Smooth muscle cell (in vitro differentiated cells): Measurements from ENCODE around the gene DNMT3A. TPM values are rescaled to one million over a fixed set of nuclear protein-coding genes. Genes with fewer than 3 reads are reported as not detected.

Source experiments
- DNase-seq: peaks from one replicate; lab custom pipeline; 2025; ENCODE audit not compliant: unreplicated experiment; lab: John Stamatoyannopoulos, UW
- H2AFZ ChIP-seq: fragments of 200-600 bp; sonication (generic); 2 replicates; pipeline ENCODE4 v1.6.0; 2016; ENCODE audit warnings: antibody characterized with exemption, low read depth, mild to moderate bottlenecking
- H3F3A ChIP-seq: fragments of 200-600 bp; sonication (generic); 2 replicates; pipeline ENCODE4 v1.6.0; 2017; ENCODE audit warnings: antibody characterized with exemption, low read depth
- H3K27ac ChIP-seq: fragments of 200-600 bp; sonication (generic); 2 replicates; pipeline ENCODE4 v1.5.1; 2016; ENCODE audit warnings: low read depth, mild to moderate bottlenecking
- H3K27me3 ChIP-seq: fragments of 200-600 bp; sonication (generic); 2 replicates; pipeline ENCODE4 v1.6.1; 2016; ENCODE audit warnings: low read depth, mild to moderate bottlenecking
- H3K36me3 ChIP-seq: fragments of 200-600 bp; sonication (generic); 2 replicates; pipeline ENCODE4 v1.5.1; 2016; ENCODE audit warnings: low read depth
- H3K4me1 ChIP-seq: fragments of 200-600 bp; sonication (generic); 2 replicates; pipeline ENCODE4 v1.5.1; 2016; ENCODE audit warnings: low read depth
- H3K4me2 ChIP-seq: fragments of 200-600 bp; sonication (generic); 2 replicates; pipeline ENCODE4 v1.6.0; 2016; ENCODE audit warnings: mild to moderate bottlenecking
- H3K4me3 ChIP-seq: fragments of 200-600 bp; sonication (generic); 2 replicates; pipeline ENCODE4 v1.5.1; 2016; ENCODE audit warnings: mild to moderate bottlenecking
- H3K79me2 ChIP-seq: fragments of 200-600 bp; sonication (generic); 2 replicates; pipeline ENCODE4 v1.6.0; 2016; ENCODE audit warnings: low read depth, mild to moderate bottlenecking
- H3K9ac ChIP-seq: fragments of 200-600 bp; sonication (generic); 2 replicates; pipeline ENCODE4 v1.6.0; 2016; ENCODE audit warnings: low read depth
- H3K9me3 ChIP-seq: fragments of 200-600 bp; sonication (generic); replicated peaks from 2 replicates; pipeline ENCODE4 v1.5.1; 2016; ENCODE audit warnings: low read depth
- H4K20me1 ChIP-seq: fragments of 200-600 bp; sonication (generic); 2 replicates; pipeline ENCODE4 v1.6.0; 2016; ENCODE audit warnings: low read depth
- WGBS: methylation state at CpG from one replicate; pipeline ENCODE4 v1.1.7; 2016; ENCODE audit warnings: low lambda C conversion rate; 5-methylcytosine and 5-hydroxymethylcytosine counted together
- polyA plus RNA-seq: library from polyadenylated mRNA; unstranded; fragments of >200 nt; fragmentation: Nextera tagmentation; extraction: Ambion mirVana; gene quantifications from 2 replicates; pipeline ENCODE4 v1.2.1, GENCODE V29; 2016
- total RNA-seq: library from RNA; depleted of rRNA; stranded (reverse); fragments of >200 nt; gene quantifications from 2 replicates; pipeline ENCODE4 v1.2.3, GENCODE V29; 2014
- TF ChIP-seq, protein P1 (sequence below): fragments of 200-600 bp; sonication (generic); IDR thresholded peaks from 2 replicates; pipeline ENCODE4 v1.5.1; 2017; ENCODE audit warnings: borderline replicate concordance, mild to moderate bottlenecking, antibody characterized with exemption; ENCODE audit not compliant: insufficient read depth, poor library complexity, severe bottlenecking

DNMT3A gene
- total and polyA plus RNA-seq, 2 experiments from 2014 or later = 16.4 to 19.9 TPM

GRCh38 chr2:25285265-25286024 is 56.3 kb downstream of the DNMT3A start:
- TF ChIP-seq, protein P1, sequence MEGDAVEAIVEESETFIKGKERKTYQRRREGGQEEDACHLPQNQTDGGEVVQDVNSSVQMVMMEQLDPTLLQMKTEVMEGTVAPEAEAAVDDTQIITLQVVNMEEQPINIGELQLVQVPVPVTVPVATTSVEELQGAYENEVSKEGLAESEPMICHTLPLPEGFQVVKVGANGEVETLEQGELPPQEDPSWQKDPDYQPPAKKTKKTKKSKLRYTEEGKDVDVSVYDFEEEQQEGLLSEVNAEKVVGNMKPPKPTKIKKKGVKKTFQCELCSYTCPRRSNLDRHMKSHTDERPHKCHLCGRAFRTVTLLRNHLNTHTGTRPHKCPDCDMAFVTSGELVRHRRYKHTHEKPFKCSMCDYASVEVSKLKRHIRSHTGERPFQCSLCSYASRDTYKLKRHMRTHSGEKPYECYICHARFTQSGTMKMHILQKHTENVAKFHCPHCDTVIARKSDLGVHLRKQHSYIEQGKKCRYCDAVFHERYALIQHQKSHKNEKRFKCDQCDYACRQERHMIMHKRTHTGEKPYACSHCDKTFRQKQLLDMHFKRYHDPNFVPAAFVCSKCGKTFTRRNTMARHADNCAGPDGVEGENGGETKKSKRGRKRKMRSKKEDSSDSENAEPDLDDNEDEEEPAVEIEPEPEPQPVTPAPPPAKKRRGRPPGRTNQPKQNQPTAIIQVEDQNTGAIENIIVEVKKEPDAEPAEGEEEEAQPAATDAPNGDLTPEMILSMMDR = no peak
- Histone ChIP-seq H3K9me3 (no peaks in the 10 kb centered on the region), H3K4me1 (no peaks in the 10 kb centered on the region), H3K4me3 (no peak overlapping the region), H3K36me3 (no peaks in the 10 kb centered on the region), H3K27me3 (no peaks in the 10 kb centered on the region), H4K20me1 (no peaks in the 10 kb centered on the region), H3K9ac (no peak overlapping the region), H3K79me2 (no peaks in the 10 kb centered on the region), H3F3A (no peaks in the 10 kb centered on the region), H2AFZ (no peak overlapping the region), H3K4me2 (no peak overlapping the region), H3K27ac (no peak overlapping the region)
- no peak for DNase-seq
- WGBS = 94% methylated on average over 11 of the region's 11 CpGs

GRCh38 chr2:25284756-25285155 is 57.0 kb downstream of the DNMT3A start:
- Histone ChIP-seq H3K36me3 (no peaks in the 10 kb centered on the region), H4K20me1 (no peaks in the 10 kb centered on the region), H3K4me3 (no peak overlapping the region), H3F3A (no peaks in the 10 kb centered on the region), H3K27ac (no peak overlapping the region), H3K9ac (no peak overlapping the region), H3K27me3 (no peaks in the 10 kb centered on the region), H3K79me2 (no peaks in the 10 kb centered on the region), H3K4me1 (no peaks in the 10 kb centered on the region), H3K4me2 (no peak overlapping the region), H3K9me3 (no peaks in the 10 kb centered on the region), H2AFZ (no peak overlapping the region)
- 96% methylated on average over 5 of the region's 5 CpGs for WGBS
- TF ChIP-seq, protein P1 = no peak
- no peak for DNase-seq

- Histone ChIP-seq H3K27ac (no peak overlapping the region), H4K20me1 (no peaks in the 10 kb centered on the region), H3K79me2 (no peaks in the 10 kb centered on the region), H3F3A (peaks cover under 1% of the 10 kb centered on the region), H3K4me1 (no peaks in the 10 kb centered on the region), H2AFZ (no peak overlapping the region), H3K9ac (no peak overlapping the region), H3K4me2 (no peak overlapping the region), H3K4me3 (no peak overlapping the region), H3K9me3 (no peaks in the 10 kb centered on the region), H3K27me3 (no peaks in the 10 kb centered on the region), H3K36me3 (no peaks in the 10 kb centered on the region)
- TF ChIP-seq, protein P1 = no peak
- 91% methylated on average over 5 of the region's 5 CpGs for WGBS
- DNase-seq = no peak
Measured at GRCh38 chr2:25283921-25284320, 57.8 kb downstream of the DNMT3A start.

DNA sequence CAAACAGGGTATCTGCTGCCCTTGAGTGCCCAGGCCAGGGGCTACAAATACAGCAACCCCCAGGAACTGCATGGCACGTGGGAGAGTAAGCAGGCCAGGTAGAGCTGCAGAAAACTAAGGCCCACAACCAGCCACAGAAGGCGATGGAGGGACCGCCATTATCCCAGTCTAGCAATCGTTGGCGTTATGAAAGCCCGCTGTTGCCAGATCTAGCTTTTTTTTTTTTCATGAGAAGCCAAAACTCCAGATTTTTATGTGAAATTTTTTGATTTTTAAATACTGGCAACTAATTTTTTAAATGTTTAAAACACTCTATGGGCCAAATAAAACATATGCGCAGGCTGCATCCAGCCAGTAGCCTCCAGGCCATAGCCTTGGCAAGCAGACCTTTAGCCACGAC is 59.8 kb downstream of the DNMT3A start:
- WGBS = 97% methylated on average over 8 of the region's 8 CpGs
- no peak overlapping the region for H3K4me3 ChIP-seq
- H3K9me3 ChIP-seq = no peaks in the 10 kb centered on the region
- H2AFZ ChIP-seq = no peak overlapping the region
- no peaks in the 10 kb centered on the region for H3K79me2 ChIP-seq
- no peak overlapping the region for H3K9ac ChIP-seq
- no peak for DNase-seq
- no peaks in the 10 kb centered on the region for H3K36me3 ChIP-seq
- peaks cover 4% of the 10 kb centered on the region for H3F3A ChIP-seq
- no peak overlapping the region for H3K27ac ChIP-seq
- peaks cover 11% of the 10 kb centered on the region for H3K4me1 ChIP-seq
- no peaks in the 10 kb centered on the region for H3K27me3 ChIP-seq
- H3K4me2 ChIP-seq = no peak overlapping the region
- TF ChIP-seq, protein P1 = no peak
- H4K20me1 ChIP-seq = no peaks in the 10 kb centered on the region
